NCI-H82 treated with DMSO at 0.1 percent for 48 hours (cell line): Measurements from ENCODE around the gene VASN.

Source experiments
- DNase-seq: peaks from one replicate; lab custom pipeline; 2025; ENCODE audit not compliant: unreplicated experiment; lab: John Stamatoyannopoulos, UW

VASN gene

DNA sequence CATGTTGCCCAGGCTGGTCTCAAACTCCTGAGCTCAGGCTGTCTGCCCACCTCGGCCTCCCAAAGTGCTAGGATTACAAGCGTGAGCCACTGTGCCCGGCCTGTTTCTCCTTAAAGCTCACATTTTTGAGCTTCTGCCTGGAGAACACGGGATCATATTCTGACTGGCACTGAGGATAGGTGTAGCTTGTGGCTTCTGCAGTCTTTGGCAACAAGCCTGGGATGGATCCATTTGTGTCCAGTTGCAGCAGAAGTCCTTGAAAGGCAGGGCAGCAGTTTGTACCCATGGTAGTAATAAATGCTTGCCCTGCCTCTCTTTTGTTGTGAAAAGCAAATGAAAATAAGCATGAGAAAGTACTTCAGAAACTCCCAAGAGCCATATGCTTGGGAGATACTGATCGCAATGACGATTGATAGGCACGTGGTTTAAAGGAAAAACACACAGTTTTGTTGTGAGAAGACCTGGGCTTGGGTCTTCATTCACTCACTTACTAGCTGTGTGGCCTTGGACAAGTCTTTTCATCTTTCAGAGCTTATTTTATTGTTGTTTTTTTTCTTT lies 47.8 kb downstream of the VASN start:
- DNase-seq: no peak

DNA sequence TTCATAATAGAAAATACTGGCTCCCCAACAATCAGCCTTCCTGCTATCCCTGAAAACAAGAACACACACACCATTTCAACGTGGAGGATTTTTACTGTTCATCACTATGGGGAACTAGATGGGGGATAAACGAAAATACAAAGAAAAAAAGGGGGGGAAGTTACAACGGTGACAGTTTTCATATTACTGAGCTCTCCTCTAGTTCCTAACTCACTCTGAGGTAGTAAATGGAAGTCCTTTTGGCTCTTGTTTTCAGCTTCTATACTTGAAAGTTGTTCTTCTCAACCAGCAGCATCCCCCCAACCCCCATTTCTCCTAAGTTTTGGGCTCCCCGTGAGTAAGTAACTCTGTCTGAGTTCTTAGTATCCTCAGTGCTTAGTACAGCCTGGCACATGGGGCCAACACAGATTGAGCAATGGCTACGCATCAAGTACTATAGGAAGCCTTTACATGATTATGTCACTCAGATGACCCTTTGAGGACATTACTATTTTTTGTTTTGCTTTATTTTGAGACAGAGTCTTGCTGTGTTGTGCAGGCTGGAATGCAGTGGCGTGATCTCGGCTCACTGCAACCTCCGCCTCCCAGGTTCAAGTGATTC lies 49.0 kb downstream of the VASN start:
- DNase-seq: no peak

DNA sequence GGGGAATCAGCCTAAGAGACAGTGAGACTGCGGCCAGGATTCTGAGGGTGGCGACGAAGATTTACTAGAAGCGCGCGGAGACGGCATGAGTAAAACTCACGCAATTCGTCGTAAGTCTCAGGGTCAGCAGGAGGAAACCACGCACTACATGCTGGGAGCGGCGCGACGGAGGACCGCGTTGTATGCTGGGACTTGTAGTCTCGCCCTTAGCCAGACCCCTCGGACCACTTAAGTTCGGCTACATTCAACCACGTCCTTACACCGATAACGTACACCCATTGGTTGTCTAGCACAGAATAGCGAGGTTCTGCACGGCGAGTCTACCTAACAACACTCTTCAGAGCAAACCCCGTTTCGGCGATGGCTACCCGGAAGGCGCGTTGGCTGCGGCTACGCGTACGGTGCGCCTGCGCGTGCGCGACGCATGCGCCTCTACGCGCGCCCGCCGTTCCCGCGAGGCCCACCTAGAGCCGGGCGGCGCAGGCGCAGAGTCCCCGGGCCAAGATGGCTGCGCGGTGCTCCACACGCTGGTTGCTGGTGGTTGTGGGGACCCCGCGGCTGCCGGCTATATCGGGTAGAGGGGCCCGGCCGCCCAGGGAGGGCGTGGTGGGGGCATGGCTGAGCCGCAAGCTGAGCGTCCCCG lies 53.9 kb downstream of the VASN start, which contains the start of gene DNAJA3:
Gene DNAJA3 (plus strand): TSS at position 491 of the 643 bp plus-strand sequence. CDS start 14 bp downstream, at position 505.
- peak; percentile 74 for DNase-seq

DNA sequence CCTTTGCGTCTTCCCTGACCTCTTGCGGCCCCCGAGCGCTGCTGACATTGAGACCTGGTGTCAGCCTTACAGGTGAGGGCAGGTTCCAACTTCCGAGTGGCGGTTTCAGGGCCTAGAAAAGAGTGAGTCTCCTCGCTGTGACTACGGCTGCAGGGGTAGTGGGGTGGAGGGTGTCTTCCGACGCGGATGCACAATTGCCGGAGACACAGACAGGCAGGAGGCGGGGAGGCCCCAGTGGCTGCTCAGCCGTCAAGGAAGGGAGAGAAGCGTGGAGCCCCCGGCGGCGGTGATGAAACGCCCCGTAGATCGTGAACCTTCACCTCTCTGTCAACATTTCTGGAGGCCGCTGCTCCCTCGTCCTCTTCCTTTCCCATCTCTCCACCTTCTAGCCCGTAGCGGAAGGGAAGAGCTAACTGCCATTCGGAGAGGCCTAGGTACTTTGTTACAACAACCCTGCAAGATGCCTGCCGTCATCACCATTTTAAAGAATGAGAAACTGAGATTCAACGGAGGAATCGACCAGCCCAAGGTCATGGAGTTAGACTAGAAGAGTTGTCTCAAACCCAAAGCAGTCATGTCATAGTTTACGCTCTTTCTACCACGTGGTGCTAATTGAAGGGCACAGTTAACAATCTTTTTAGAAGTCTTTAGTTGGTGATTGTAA lies 54.5 kb downstream of the VASN start:
- DNase-seq: no peak

DNA sequence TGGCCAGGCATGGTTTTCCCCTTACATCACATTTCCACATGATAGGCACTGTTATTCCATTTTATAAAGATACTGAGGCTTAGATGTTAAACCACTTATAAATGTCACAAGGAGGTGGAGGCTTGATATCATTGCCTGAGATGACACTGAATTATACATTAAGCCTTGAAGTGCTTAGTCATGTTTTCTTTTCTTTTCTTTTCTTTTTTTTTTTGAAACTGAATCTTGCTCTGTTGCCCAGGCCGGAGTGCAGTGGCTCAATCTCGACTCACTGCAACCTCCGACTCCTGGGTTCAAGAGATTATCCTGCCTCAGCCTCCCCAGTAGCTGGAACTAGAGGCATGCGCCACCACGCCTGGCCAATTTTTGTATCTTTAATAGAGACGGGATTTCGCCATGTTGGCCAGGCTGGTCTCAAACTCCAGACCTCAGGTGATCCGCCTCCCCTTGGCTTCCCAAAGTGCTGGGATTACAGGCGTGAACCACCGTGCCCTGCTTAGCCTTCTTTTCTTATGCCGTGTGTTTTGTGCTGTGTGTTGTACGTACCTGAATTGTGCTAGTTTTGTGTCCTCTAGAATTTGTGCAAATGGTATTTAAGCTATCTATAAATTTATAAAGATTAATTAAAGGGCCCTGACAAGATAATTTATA lies 55.2 kb downstream of the VASN start:
- no peak for DNase-seq

DNA sequence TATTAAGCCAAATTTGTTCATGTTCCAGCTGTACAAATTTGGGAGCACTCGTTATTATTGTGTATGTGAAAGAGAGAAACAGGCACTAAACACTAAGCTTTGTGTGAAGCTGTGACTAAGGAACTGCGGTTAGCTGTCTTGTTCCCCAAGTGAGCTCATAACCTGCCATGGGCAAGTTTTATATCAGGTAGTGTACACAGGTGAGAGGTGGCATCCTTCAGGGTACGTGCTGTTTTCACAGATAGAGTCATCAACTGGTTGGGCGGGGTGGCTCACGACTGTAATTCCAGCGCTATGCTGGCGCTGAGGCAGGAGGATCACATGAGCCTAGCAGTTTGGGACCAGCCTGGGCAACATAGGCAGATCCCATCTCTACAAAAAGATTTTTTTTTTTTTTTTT lies 56.9 kb downstream of the VASN start:
- no peak for DNase-seq

DNA sequence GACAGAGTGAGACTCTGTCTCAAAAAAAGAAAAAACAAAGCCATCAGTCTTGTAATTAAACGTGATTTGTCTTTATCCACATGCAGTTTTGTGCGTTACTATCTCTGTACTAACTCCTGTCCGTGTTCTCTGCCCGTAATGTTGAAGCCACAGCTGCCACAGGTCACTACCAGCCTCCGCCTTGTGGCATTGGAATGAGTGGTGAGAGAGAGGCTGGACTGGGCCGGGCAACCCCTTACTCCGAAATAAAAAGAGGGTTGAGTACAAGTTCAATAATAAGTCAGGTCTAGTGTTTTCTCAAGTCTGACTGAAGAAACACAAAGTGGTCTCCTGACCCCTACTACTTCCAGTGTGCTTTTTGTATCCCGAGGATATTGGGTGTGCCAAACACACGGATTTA lies 59.4 kb downstream of the VASN start:
- DNase-seq: no peak
